Measurements from ENCODE around the gene DSCAML1. TPM values are rescaled to one million over a fixed set of nuclear protein-coding genes. Genes with fewer than 3 reads are reported as not detected.

Gene DSCAML1
- total RNA-seq, 4 donors from 2014 or later: 2.9 to 5.8 (median 3.3) TPM

GRCh38 chr11:117638911-117639543 is 158.0 kb downstream of the DSCAML1 start:
- H3K36me3 ChIP-seq: no peaks in the 10 kb centered on the region
- no peak for DNase-seq
- intact Hi-C loops (cut with DNase I; ENCODE audit: low total_unique reads): no loop called here
- no peaks in the 10 kb centered on the region for H3K4me1 ChIP-seq
- TF ChIP-seq POLR2A (IDR thresholded peaks at IDR 0.05) (no peak), EP300 (IDR thresholded peaks at IDR 0.05; ENCODE audit: low read depth) (no peak), POLR2AphosphoS5 (IDR thresholded peaks at IDR 0.05) (no peak)
- TF ChIP-seq, protein P1, sequence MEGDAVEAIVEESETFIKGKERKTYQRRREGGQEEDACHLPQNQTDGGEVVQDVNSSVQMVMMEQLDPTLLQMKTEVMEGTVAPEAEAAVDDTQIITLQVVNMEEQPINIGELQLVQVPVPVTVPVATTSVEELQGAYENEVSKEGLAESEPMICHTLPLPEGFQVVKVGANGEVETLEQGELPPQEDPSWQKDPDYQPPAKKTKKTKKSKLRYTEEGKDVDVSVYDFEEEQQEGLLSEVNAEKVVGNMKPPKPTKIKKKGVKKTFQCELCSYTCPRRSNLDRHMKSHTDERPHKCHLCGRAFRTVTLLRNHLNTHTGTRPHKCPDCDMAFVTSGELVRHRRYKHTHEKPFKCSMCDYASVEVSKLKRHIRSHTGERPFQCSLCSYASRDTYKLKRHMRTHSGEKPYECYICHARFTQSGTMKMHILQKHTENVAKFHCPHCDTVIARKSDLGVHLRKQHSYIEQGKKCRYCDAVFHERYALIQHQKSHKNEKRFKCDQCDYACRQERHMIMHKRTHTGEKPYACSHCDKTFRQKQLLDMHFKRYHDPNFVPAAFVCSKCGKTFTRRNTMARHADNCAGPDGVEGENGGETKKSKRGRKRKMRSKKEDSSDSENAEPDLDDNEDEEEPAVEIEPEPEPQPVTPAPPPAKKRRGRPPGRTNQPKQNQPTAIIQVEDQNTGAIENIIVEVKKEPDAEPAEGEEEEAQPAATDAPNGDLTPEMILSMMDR (IDR thresholded peaks at IDR 0.05): no peak
- H3K9me3 ChIP-seq: no peaks in the 10 kb centered on the region
- no peaks in the 10 kb centered on the region for H3K27me3 ChIP-seq
- in situ Hi-C loops (cut with MboI; ENCODE audit: low pct_ligation_motif_present in 1 of 4, low pct_unique_long_range_greater_than_20kb in 1 of 4, low sequenced_read_pairs in 3 of 4): no loop called here
- H3K4me3 ChIP-seq: no peak overlapping the region
- no peak overlapping the region for H3K27ac ChIP-seq
- WGBS, 2 donors (ENCODE audit: low coverage in 1 of 2): 30 to 65% methylated on average over 2 of the region's 2 CpGs

DNA sequence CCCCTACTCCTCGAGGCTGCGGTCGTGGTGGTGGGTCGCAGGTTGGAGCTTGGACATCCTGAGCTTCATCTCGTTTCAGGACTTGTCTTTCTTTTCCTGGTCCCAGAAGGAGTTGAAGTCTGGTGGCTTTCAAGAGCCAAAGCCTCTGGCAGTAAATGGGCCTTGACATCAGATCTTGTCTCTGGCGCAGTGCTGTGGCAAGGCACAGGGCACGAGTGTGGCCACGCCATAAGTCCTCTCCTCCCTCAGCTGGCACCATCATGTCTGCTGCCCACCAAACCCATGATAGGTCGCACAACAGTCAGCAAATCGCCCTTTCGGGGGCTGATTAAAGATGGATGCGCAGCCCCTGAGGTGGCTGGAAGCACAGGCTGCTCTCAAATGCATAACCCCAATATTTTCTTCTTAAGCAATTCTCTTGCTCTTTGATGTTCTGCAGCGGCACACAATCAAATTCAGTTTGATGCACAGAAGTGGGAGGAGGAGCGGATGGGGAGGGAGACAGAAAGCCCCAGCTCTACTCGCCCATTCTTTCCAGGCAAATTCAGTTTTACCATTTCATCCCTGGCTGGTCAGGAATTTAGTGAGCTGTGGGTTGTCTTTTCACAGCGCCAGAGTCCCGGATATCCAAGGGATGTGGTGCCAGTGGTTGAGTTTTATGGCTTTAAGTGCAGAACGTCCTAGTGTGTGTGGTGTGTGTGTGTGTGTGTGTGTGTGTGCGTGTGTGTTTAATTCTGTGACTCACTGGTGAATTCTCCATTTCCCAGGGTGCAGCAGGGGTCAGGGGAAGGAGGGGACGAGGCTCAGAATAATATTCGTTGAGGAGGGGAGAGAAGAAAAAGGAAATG is 162.0 kb downstream of the DSCAML1 start:
- no peaks in the 10 kb centered on the region for H3K4me1 ChIP-seq
- no peak overlapping the region for H3K27ac ChIP-seq
- H3K9me3 ChIP-seq: no peaks in the 10 kb centered on the region
- TF ChIP-seq, protein P1 (IDR thresholded peaks at IDR 0.05): no peak
- TF ChIP-seq POLR2A (IDR thresholded peaks at IDR 0.05) (no peak), POLR2AphosphoS5 (IDR thresholded peaks at IDR 0.05) (no peak), EP300 (IDR thresholded peaks at IDR 0.05; ENCODE audit: low read depth) (no peak)
- no peak for DNase-seq
- H3K4me3 ChIP-seq: no peak overlapping the region
- no peaks in the 10 kb centered on the region for H3K36me3 ChIP-seq
- H3K27me3 ChIP-seq: no peaks in the 10 kb centered on the region
- in situ Hi-C loops (cut with MboI; ENCODE audit: low pct_ligation_motif_present in 1 of 4, low pct_unique_long_range_greater_than_20kb in 1 of 4, low sequenced_read_pairs in 3 of 4) (no loop called here), intact Hi-C loops (cut with DNase I; ENCODE audit: low total_unique reads) (no loop called here)
- WGBS, 2 donors (ENCODE audit: low coverage in 1 of 2): 67% methylated on average over 21 of the region's 21 CpGs; no CpG with 5 or more reads in 1 of the 2 donors

- TF ChIP-seq EP300 (IDR thresholded peaks at IDR 0.05; ENCODE audit: low read depth) (no peak), POLR2AphosphoS5 (IDR thresholded peaks at IDR 0.05) (no peak), POLR2A (IDR thresholded peaks at IDR 0.05) (no peak)
- TF ChIP-seq, protein P1 (IDR thresholded peaks at IDR 0.05): no peak
- in situ Hi-C loops (cut with MboI; ENCODE audit: low pct_ligation_motif_present in 1 of 4, low pct_unique_long_range_greater_than_20kb in 1 of 4, low sequenced_read_pairs in 3 of 4): no loop called here
- H3K9me3 ChIP-seq: no peaks in the 10 kb centered on the region
- 80 to 84% methylated on average over 1 to 11 of the region's 12 CpGs for WGBS, 2 donors (ENCODE audit: low coverage in 1 of 2)
- no peaks in the 10 kb centered on the region for H3K36me3 ChIP-seq
- DNase-seq: no peak
- no peak overlapping the region for H3K4me3 ChIP-seq
- no peaks in the 10 kb centered on the region for H3K4me1 ChIP-seq
- intact Hi-C loops (cut with DNase I; ENCODE audit: low total_unique reads): no loop called here
- H3K27me3 ChIP-seq: no peaks in the 10 kb centered on the region
- H3K27ac ChIP-seq: no peak overlapping the region
These were observed 162.8 kb downstream of the DSCAML1 start for GRCh38 chr11:117633976-117634755.

- H3K4me1 ChIP-seq: no peaks in the 10 kb centered on the region
- no peak overlapping the region for H3K4me3 ChIP-seq
- no peaks in the 10 kb centered on the region for H3K36me3 ChIP-seq
- in situ Hi-C loops (cut with MboI; ENCODE audit: low pct_ligation_motif_present in 1 of 4, low pct_unique_long_range_greater_than_20kb in 1 of 4, low sequenced_read_pairs in 3 of 4): no loop called here
- TF ChIP-seq, protein P1 (IDR thresholded peaks at IDR 0.05): no peak
- no peak for TF ChIP-seq POLR2A (IDR thresholded peaks at IDR 0.05)
- H3K27ac ChIP-seq: no peak overlapping the region
- WGBS, 2 donors (ENCODE audit: low coverage in 1 of 2): 89 to 100% methylated on average over 4 to 9 of the region's 9 CpGs
- H3K27me3 ChIP-seq: no peaks in the 10 kb centered on the region
- H3K9me3 ChIP-seq: no peaks in the 10 kb centered on the region
- DNase-seq: no peak
- intact Hi-C loops (cut with DNase I; ENCODE audit: low total_unique reads): no loop called here
These were observed 163.7 kb downstream of the DSCAML1 start for GRCh38 chr11:117633186-117633754.
